Heart left ventricle (tissue), 16 donors: ENCODE data around the gene PODXL2. TPM values are rescaled to one million over a fixed set of nuclear protein-coding genes. Genes with fewer than 3 reads are reported as not detected.

Experiments used
- ATAC-seq, 4 donors: fragments of 200-7000 bp; cut with Tn5 transposase; one replicate each; pipeline ENCODE4 v1.9.1; 2020 to 2022; ENCODE audit warnings: moderate library complexity in 4 of 4, mild to moderate bottlenecking in 3 of 4, moderate number of reproducible peaks in 1 of 4
- DNase-seq, 5 donors: peaks; one replicate each; pipeline ENCODE4 v3.0.0-alpha.2; 2020
- H3K27ac ChIP-seq, 12 donors: fragments of 200-600 bp; sonication (generic) in 4 of 12; one replicate each; pipeline versions ENCODE4 v1.5.0 to v1.8.0; 2016 to 2022; ENCODE audit warnings: mild to moderate bottlenecking in 2 of 12
- H3K27me3 ChIP-seq, 9 donors: fragments of 200-600 bp; sonication (generic) in 2 of 9; one replicate each; pipeline versions ENCODE4 v1.5.1 to v1.8.0; 2016 to 2022; ENCODE audit warnings: mild to moderate bottlenecking in 3 of 9
- H3K36me3 ChIP-seq, 9 donors: fragments of 200-600 bp; sonication (generic) in 2 of 9; one replicate each; pipeline versions ENCODE4 v1.5.0 to v1.8.0; 2018 to 2022; ENCODE audit warnings: mild to moderate bottlenecking in 2 of 9
- H3K4me1 ChIP-seq, 12 donors: fragments of 200-600 bp; sonication (generic) in 4 of 12; one replicate each; pipeline versions ENCODE4 v1.5.0 to v1.8.0; 2016 to 2022; ENCODE audit warnings: mild to moderate bottlenecking in 3 of 12
- H3K4me3 ChIP-seq, 12 donors: fragments of 200-600 bp; sonication (generic) in 4 of 12; one replicate each; pipeline versions ENCODE4 v1.5.0 to v1.8.0; 2017 to 2022; ENCODE audit warnings: mild to moderate bottlenecking in 9 of 12, moderate library complexity in 4 of 12
- H3K9me3 ChIP-seq, 12 donors: fragments of 200-600 bp; sonication (generic) in 4 of 12; one replicate each; pipeline versions ENCODE4 v1.5.0 to v1.8.0; 2016 to 2022; ENCODE audit warnings: mild to moderate bottlenecking in 1 of 12
- CTCF ChIP-seq, 12 donors: fragments of 200-600 bp; sonication (generic) in 4 of 12; IDR thresholded peaks; one replicate each; pipeline versions ENCODE4 v1.5.0 to v1.8.0; 2018 to 2022; ENCODE audit warnings: antibody characterized with exemption in 12 of 12, mild to moderate bottlenecking in 5 of 12
- POLR2A ChIP-seq, 2 donors: fragments of 450-650 bp; IDR thresholded peaks; one replicate each; pipeline ENCODE4 v1.6.1; 2017; ENCODE audit warnings: antibody characterized with exemption in 2 of 2, mild to moderate bottlenecking in 2 of 2, moderate library complexity in 2 of 2
- WGBS, 4 donors: extraction: QIAGEN DNeasy Blood & Tissue Kit in 2 of 4; methylation state at CpG; one replicate each; pipeline versions ENCODE4 v1.1.5 to v1.1.7; 2013 to 2018; 5-methylcytosine and 5-hydroxymethylcytosine counted together
- intact Hi-C, 10 donors: fragments of 100-400 bp; cut with DNase I; formaldehyde crosslinking; loops; one replicate each; pipeline versions ENCODE4 v1.11.1 to v1.14.2; 2022
- polyA plus RNA-seq, 2 donors: library from polyadenylated mRNA; stranded (reverse); fragments of 200-250 nt; gene quantifications; one replicate each; pipeline ENCODE4 v1.2.3, GENCODE V29; 2013
- total RNA-seq, 9 donors: library from RNA; depleted of rRNA in 2 of 9; stranded (reverse); fragments of >200 nt in 2 of 9; fragmentation: NEBNext Ultra II Directional in 3 of 9; extraction: Animal tissue kit (Norgen Biotek cat#: 25700) in 3 of 9; gene quantifications; one replicate each; pipeline versions ENCODE4 v1.1.0 to v1.2.4, GENCODE V29; 2016 to 2023
- donor health status: ischemic (EF 13 %, LVEDD 7.1; RV severe dilation, severe dysfunction).
- donor health status: healthy with polysubstance abuse.
- donor health status: DM: no; HTN: yes; CAD: no.
- donor health status: DM: no; HTN: no; CAD: no.
- donor health status: ischemic (EF 25% LVEDD 6.9; RV normal size, moderate dysfunction).
- donor health status: ischemic (EF 25% LVEDD 5.7; RV mildly dilated, moderate dysfunction).
- donor health status: healthy.
- donor health status: DM: yes; HTN: yes; CAD: no.
- donor health status: ischemic (EF 35%, LVEDD 5.7; RV mildly dilated, moderate dysfunction).
- donor health status: nonischemic (EF 11% LVEDD 7.7; RV severe dilation, severe dysfunction).
- donor health status: DM: yes; HTN: yes; CAD: no.
- donor health status: PGD.
- donor health status: ischemic (EF 29% LVEDD 5.4; RV normal size, mild dysfunction).
- donor health status: nonischemic (EF 23%, LVEDD 6.1; RV moderate dilation, normal function).

Gene PODXL2
- total and polyA plus RNA-seq, 11 donors: 0.72 to 4.1 (median 2.1) TPM

GRCh38 chr3:127676456-127676855, 47.5 kb downstream of the PODXL2 start:
- intact Hi-C loops: loop anchor here in 2 of 10 donors (10.0 kb wide), 2 partner anchors 82 to 378 kb away; partner anchors contain the start of genes MCM2 (in 1 of the 2), SEC61A1 (in 1 of the 2) and TPRA1 (in 1 of the 2)
- H3K4me1 ChIP-seq: peaks cover 2 to 35% (median 21%) of the 10 kb centered on the region in 12 donors
- peak in 2 of 5 donors; percentile 14 to 34 for DNase-seq
- WGBS, 4 donors: 58 to 80% (median 74%) methylated on average over 2 to 4 of the region's 4 CpGs
- no peak overlapping the region for H3K27ac ChIP-seq
- no peaks in the 10 kb centered on the region for H3K9me3 ChIP-seq
- H3K36me3 ChIP-seq: peaks cover 0 to 48% (median 28%) of the 10 kb centered on the region in 9 donors
- TF ChIP-seq POLR2A (IDR thresholded peaks at IDR 0.05) (no peak), CTCF (IDR thresholded peaks at IDR 0.05) (no peak)
- ATAC-seq: no peak
- H3K4me3 ChIP-seq: no peak overlapping the region
- no peaks in the 10 kb centered on the region for H3K27me3 ChIP-seq

DNA sequence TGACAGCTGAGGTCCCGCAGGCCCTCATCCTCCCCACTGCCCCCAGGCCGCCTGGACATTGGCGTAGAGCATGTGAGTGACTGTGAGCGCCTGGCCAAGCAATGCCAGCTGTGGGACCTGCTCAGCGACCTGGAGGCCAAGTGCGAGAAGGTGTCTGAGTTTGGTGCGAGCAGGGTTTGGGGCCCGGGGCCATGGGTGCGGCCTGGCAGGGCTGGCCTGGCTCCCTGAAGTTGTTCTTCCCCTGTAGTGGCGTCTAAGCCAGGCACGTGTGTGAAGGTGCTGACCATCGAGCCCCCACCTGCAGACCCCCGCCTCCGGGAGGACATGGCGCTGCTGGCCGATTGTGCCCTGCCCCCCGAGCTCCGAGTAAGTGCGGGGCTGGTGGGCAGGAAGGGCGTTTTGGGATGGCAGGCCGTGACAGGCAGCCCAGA, 48.0 kb downstream of the PODXL2 start:
- no peak overlapping the region for H3K27ac ChIP-seq
- ATAC-seq (no peak), DNase-seq (peak in 2 of 5 donors; percentile 11 to 56)
- intact Hi-C loops: loop anchor here in 2 of 10 donors (10.0 kb wide), 2 partner anchors 82 to 378 kb away; partner anchors contain the start of genes MCM2 (in 1 of the 2), SEC61A1 (in 1 of the 2) and TPRA1 (in 1 of the 2)
- no peaks in the 10 kb centered on the region for H3K9me3 ChIP-seq
- no peaks in the 10 kb centered on the region for H3K27me3 ChIP-seq
- 95 to 98% (median 95%) methylated on average over 13 to 21 of the region's 21 CpGs for WGBS, 4 donors
- no peak overlapping the region for H3K4me3 ChIP-seq
- peaks cover 0 to 48% (median 28%) of the 10 kb centered on the region in 9 donors for H3K36me3 ChIP-seq
- no peak for TF ChIP-seq POLR2A (IDR thresholded peaks at IDR 0.05)
- no peak for TF ChIP-seq CTCF (IDR thresholded peaks at IDR 0.05)
- H3K4me1 ChIP-seq: peaks cover 2 to 30% (median 17%) of the 10 kb centered on the region in 12 donors

DNA sequence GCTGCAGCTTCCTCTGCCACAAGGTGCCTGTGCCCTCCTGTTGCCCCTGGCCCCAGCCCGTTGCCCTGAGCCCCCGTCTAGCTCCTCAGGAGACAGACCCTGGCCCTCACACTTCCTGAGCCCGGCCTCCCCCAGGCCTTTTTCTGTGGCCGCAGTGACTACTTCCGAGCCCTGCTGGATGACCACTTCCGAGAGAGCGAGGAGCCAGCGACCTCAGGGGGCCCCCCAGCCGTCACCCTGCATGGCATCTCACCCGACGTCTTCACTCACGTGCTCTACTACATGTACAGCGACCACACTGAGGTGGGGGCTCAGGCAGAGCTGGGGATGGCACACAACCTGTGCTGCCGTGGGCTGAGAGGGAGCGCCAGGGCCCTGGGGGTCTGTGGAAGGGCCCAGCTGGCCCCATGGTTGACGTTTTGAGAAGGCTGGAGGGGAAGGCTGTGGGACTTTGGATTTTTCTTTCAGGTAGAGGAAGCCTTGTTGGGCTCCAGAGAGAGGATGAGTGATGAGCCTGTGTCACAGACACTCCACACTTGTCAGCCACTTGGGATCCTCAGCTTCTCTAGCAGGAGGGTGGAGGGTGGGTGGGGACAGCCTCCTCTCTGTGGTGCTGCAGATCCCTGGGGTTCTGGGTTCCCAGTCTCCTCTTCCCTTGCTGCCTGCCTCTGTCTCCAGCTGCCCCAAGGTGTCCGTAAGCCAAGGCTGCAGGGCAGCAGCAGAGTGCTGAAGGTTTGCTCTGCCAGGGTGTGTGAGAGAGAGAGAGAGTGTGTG, 48.7 kb downstream of the PODXL2 start:
- Histone ChIP-seq H3K27me3 (no peaks in the 10 kb centered on the region), H3K9me3 (no peaks in the 10 kb centered on the region), H3K4me3 (no peak overlapping the region), H3K4me1 (peaks cover 0 to 28% (median 11%) of the 10 kb centered on the region in 12 donors), H3K36me3 (peaks cover 0 to 48% (median 28%) of the 10 kb centered on the region in 9 donors), H3K27ac (no peak overlapping the region)
- WGBS, 4 donors: 90 to 92% (median 91%) methylated on average over 17 of the region's 17 CpGs
- DNase-seq: peak in 2 of 5 donors; percentile 15 to 23
- ATAC-seq: no peak
- intact Hi-C loops: loop anchor here in 2 of 10 donors (10.0 kb wide), 2 partner anchors 83 to 377 kb away; partner anchors contain the start of genes MCM2 (in 1 of the 2), SEC61A1 (in 1 of the 2) and TPRA1 (in 1 of the 2)
- TF ChIP-seq POLR2A (IDR thresholded peaks at IDR 0.05) (no peak), CTCF (IDR thresholded peaks at IDR 0.05) (no peak)

DNA sequence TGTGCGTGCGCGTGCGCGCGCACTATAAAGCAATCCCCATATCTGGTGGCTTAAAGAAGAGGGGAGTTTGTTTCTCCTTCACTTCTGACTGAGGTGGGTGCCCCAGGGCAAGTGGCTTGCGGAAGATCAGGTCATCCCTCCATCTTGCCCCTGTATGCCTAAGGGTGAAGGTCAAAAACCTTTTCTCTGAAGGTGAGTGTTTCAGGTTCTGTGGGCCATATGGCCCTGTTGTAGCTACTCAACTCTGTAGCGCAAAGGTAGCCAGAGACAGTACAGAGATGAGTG, 49.3 kb downstream of the PODXL2 start:
- DNase-seq (no peak), ATAC-seq (no peak)
- Histone ChIP-seq H3K36me3 (peaks cover 0 to 48% (median 28%) of the 10 kb centered on the region in 9 donors), H3K4me1 (peaks cover 0 to 26% (median 11%) of the 10 kb centered on the region in 12 donors), H3K27ac (no peak overlapping the region), H3K27me3 (no peaks in the 10 kb centered on the region), H3K4me3 (no peak overlapping the region), H3K9me3 (no peaks in the 10 kb centered on the region)
- WGBS, 4 donors: 92 to 99% (median 96%) methylated on average over 8 of the region's 8 CpGs
- TF ChIP-seq CTCF (IDR thresholded peaks at IDR 0.05): no peak
- no peak for TF ChIP-seq POLR2A (IDR thresholded peaks at IDR 0.05)
- intact Hi-C loops: loop anchor here in 2 of 10 donors (10.0 kb wide), 2 partner anchors 83 to 377 kb away; partner anchors contain the start of genes MCM2 (in 1 of the 2), SEC61A1 (in 1 of the 2) and TPRA1 (in 1 of the 2)
